Measurements from ENCODE around the gene NUP153.

DNA sequence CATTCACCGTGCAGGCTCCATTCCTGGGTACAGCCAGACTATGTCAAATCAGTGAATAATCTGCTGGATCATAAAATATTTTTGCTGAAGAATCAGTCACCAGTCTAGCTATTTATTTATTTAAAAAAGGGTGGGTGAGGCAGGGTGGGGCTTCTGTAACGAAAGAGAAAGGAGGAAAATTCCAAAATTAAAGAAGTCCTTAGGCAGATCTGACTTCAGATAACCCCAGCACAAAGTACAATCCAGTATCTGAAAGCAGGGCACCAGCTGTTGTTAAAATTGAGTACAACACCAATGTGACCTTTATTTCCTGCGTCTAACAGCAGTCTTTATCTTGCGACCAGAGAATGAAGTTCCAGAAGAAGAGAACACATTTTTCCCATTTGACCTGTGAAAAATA is 90.9 kb downstream of the NUP153 start:
- TF ChIP-seq CTCF (conservative IDR thresholded peaks at IDR 0.05; ENCODE audit: low read depth, low read length) (no peak), EZH2 (IDR thresholded peaks at IDR 0.05; ENCODE audit: borderline replicate concordance, low read depth, low read length, poor library complexity, severe bottlenecking) (no peak)

All from A673 (cell line).